ENCODE data around the gene PLA2R1.

DNA sequence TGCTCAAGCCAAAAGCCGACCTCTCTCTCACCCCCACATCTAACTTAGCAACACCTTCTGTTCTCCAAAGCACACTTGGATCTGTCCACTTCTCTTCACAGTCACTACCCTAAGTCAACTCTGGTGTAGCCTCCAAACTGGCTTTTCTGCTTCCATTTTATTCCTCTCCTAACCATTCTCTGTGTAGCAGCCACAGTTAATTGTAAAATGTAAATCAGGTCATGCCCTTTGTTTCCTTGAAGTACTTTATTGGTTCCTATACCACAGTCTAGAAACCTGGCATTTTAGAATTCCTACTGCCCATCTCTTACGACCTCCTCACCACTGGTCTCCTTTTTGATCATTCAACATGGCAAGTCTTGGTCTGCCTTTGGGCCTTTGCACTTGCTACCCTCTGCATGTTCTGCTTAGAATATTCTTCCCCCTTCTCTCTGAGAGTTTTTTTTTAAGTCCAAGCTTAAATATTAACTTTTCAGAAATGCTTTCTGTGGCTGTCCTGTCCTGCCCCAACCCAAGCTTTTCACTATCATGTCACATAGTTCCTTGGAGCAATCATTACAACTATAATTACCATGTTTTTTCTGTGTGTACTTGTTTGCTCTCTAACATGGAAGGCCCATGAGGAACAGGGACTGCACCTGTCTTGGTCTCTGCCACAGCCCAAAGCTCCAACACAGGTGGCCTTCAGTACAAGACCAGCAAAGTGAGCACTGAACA lies 42.9 kb downstream of the PLA2R1 start:
- TF ChIP-seq CTCF (IDR thresholded peaks at IDR 0.05) = no peak
- no peak for TF ChIP-seq POLR2A (IDR thresholded peaks at IDR 0.05)
